GM18868 (cell line): ENCODE results near the gene PHACTR3.

Experiments used
- ATAC-seq: cut with Tn5 transposase; IDR thresholded peaks from one replicate; pipeline ENCODE4 v1.9.1; 2021; ENCODE audit warnings: mild to moderate bottlenecking, moderate library complexity; ENCODE audit not compliant: unreplicated experiment

PHACTR3 gene

DNA sequence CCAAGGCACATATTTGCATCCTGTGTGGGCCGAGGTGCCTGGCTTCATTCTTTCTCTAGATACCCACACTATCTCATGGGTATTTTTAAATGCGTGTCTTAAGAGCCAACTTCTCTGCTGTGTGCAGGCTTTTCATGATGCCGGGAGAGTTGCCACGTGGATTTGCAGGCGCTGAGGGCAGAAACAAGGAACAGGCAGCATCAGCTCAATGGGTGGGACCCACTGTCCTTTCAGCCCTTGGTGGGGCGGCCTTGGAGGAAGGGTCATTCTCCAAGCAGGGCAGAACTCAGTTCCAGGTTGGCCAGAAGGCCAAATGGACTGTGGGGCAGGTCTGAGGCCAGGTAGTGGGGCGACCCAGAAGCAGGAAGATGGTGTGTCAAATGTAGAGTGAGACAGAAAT lies 84.7 kb downstream of the PHACTR3 start:
- ATAC-seq = no peak

GRCh38 chr20:59690101-59690500 lies 85.8 kb downstream of the PHACTR3 start:
- no peak for ATAC-seq

DNA sequence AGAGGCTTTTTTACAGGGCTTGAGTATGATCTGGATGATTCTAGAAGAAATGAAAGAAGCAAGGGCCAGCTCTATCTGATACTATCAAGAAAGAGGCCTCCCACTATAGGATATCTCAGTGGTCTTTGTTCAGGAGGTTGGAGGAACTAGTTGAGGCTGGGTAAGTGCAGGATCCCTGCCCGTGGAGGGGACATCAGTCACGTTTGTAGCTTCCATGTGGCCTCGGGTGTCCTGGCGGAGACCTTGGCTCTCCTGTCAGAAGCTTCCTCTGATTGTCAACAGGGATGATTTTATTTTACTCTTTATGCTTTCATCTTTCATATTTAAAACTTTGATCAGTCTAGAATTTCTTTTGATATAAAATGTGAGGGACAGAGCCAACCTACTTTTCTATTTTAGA lies 86.6 kb downstream of the PHACTR3 start:
- no peak for ATAC-seq

DNA sequence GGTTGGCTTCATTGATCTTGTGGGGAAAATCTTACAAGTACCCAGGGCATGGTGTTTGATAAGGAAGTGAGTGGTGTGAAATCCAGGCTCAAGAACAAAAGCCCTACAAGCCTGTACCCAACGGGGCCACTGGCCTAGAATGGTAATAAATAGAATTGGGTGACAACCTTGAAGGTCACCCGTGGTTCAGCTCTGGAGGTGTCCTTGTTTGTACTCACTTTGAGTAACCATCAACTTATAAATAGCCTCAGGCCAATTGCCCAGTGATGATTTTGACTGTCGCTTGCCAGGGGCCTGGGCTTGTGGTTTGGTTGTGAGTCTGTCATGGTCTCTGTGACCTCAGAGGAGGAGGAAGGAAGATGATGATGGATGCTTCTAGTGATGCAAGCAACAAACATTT lies 87.8 kb downstream of the PHACTR3 start:
- no peak for ATAC-seq

GRCh38 chr20:59693587-59693986 lies 89.2 kb downstream of the PHACTR3 start:
- ATAC-seq = no peak

DNA sequence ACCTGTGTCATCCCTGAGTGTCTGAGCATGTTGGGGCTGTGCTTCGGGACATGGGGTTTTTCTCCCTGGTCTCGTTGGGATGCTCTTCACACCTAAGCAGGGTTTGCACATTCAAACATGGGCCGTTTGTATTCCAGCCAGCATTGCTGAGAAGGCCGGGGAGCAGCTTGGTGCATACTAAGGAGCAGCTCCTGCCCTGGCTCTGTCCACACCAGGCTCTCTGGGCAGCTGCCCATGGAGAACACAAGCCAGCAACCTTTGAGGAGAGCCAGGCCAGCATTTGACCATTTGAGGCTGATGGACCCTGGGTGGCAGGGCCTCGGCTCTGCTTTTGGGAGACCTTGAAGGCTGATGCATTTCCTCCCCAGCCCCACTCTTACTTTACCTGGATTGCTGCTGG lies 92.1 kb downstream of the PHACTR3 start:
- ATAC-seq = no peak

DNA sequence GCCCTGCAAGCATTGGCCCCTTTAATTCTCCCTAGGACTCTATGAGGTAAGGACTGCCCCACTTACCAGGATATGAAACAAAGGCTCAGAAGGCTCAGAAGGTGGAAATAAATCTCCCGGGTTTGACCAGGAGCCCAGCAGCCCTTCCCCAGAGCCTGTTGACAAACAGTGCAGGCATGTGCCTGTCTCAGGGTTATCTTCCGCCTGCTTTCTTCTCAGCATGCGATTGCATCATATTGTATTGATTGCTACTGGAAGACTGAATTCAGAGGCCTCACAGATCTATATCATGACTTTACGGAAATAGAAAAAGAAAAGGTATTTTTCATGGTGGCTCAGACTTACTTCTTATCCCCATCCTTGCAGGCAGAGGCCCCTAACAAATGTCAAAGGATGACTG lies 92.7 kb downstream of the PHACTR3 start:
- ATAC-seq = no peak

DNA sequence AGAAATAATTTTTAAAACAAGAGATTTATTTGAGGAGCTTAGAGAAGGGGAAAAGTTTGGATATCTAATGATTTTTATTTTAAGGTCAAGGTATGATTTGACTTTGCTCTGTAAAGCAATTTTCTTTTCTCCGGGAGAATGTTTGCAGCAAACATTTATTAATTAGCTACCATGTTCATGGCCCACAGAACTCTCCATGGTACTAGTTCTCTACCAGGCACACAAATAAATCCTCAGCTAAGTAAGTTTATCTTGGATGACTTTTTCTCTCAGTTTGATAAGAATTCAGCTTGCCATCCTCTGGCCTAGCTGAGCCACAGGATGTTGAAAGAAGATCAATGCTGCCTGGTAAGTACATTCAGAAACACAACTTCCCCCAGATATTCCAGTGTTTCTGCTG lies 94.3 kb downstream of the PHACTR3 start:
- no peak for ATAC-seq

DNA sequence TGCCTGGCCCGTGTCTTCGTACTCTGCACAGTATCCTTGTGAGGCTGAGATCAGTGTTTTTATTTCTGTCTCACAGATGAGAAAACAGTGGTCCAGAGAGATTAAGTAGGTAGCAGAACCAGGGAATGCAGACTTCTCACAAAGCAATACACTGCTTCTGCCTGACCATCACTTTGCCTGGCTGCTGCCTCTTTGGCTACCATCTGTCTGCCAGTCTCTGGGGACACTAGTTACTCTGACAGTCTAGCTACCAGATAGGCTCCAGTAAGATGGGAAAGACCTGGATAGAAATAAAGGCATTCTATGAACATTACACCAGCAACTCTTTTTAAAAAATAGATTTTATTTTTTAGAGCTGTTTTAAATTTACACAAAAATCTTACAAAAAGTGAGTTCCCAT lies 96.9 kb downstream of the PHACTR3 start:
- ATAC-seq = no peak

GRCh38 chr20:59703046-59703445 lies 98.7 kb downstream of the PHACTR3 start:
- no peak for ATAC-seq

DNA sequence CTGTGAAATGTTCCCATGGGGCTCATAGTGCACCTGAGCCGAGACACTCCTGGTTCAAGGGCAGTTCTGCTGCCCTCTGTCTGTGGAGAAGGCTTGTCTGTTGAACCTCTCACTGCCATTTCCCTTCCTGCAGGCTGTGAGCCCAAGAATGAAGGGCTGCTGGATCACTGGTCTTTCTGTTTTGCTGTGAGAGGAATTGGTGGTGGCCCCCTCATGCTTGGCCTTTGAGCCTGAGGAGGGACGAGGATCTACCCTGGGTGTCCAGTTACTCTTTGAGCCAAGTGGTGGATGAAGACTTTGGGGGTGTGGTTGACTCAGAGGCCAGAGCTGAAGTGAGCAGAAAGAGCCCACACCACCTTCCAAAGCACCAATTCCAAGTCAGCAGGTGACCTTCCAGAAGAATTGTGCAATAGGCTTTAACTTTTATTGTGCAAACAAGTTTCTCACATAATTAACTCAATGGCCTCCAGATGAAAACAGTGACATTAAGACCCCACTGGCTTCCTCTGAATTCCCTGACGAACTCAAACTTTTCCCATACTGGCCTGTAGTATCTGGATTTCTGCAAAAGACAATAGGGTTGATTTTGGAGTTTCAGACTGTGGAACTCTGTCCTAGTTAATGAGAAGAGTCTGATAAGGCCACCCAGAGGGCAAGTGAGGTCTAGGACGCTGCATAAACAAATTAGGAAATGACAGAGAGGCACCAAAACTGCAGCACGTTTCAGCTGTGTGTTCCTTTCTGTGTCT lies 101.5 kb downstream of the PHACTR3 start:
- no peak for ATAC-seq

DNA sequence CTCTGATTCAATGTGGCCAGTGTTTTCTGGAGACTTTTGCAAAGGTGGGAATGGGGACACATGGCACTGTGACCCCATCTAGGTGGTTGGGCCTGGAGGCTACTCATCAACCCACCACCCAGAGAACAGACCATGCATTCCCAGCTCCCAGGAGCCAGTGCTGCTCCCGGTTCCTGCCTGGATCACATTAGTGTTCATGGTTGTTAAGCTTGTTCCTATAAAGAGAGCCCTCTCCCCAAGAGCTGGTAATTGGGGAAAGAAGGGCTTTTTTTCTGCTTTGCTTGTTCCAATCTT lies 102.0 kb downstream of the PHACTR3 start:
- no peak for ATAC-seq

GRCh38 chr20:59708326-59708725 lies 104.0 kb downstream of the PHACTR3 start:
- ATAC-seq = no peak

DNA sequence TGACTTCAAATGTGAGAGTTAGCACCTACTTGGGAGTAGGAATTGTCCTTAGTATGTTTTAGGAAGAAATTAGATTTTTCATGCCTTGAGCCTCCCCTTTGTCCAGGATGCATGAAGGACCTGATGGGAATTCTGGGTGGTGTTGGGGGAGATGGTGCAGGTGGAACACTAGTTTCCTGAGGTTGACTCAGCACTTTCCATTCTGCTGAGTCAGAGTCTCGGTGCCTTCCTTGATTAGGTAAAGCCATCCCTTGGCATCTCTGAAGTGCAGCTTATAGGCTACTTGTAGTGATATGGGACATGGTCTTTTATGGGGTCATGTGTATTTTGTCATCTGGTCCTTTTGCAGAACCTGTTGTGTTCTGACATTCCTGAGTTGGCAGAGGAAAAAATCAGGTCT lies 105.3 kb downstream of the PHACTR3 start:
- no peak for ATAC-seq

GRCh38 chr20:59718071-59718470 lies 113.7 kb downstream of the PHACTR3 start:
- ATAC-seq = no peak

DNA sequence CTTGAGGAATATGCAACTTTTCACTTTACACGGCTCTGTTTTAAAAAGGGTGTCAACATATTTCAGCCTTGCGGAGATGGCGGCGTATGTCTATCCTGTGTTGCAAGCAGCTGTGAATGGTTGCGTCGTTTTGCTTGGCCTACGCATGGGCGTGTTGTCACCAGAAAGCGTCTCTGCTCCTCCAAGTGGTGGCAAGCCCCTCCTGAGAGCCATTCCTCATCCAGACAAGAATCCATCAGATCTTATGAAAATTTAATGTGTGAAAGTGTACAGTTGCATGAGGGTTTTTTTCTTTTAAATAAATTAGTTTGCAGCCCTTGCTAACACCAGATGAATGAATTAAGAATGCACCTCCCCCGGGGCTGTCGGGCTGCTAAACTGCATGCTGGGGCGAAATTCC lies 114.4 kb downstream of the PHACTR3 start:
- ATAC-seq = no peak

DNA sequence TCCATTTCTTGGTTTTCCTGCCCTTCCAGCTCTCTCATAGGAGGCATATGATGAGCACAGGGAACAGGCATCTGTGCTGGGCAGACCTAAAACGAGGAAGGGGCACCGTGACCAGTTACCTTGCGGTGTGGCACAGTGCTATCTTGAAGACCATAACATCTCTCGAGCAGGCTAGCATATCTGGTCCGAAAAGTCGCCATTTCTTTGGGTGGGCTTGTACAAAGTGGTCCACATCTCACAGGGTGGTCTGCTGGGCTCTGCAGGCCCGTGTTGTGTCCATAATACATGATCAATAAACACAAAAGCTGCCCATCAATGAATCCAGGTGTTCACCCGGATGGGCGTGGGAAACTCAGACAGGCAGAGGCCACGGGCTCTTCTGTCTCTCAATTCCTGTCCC lies 115.7 kb downstream of the PHACTR3 start:
- ATAC-seq = no peak

DNA sequence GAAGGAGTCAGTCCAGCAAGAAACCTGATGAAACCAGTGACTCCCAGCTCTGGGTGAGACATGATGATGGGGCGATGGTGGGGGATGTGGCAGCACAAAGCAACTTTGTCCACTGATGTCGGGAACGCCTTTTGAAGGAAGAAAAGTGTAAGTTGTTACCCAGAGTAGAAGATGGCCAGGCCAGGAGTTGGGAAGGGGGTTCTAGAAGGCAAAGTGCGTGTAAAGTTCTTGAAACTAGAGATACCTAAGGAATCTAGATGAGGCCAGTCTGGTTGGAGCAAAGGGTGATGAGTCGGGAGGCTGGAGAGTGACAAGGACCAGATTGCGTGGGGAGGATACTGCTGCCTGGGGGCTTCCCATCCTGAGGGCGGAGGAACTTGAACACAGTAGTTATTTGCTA lies 117.0 kb downstream of the PHACTR3 start:
- ATAC-seq = no peak

DNA sequence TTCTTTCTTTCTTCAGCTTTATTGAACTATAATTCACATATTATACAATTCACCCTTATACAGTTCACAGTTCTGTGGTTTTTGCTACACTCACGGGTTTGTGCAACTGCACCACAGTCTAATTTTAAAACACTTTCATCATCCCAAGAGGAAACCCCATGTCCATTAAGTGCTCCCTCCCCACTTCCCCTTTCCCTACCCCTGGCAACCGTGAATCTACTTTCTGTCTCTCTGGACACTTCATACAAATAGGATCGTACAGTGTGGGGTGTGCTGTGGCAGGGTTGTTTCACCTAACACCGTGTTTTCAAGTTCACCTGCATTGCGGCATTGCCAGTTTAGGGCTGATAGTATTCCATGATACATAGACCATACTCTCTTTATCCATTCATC lies 118.8 kb downstream of the PHACTR3 start:
- ATAC-seq = no peak

DNA sequence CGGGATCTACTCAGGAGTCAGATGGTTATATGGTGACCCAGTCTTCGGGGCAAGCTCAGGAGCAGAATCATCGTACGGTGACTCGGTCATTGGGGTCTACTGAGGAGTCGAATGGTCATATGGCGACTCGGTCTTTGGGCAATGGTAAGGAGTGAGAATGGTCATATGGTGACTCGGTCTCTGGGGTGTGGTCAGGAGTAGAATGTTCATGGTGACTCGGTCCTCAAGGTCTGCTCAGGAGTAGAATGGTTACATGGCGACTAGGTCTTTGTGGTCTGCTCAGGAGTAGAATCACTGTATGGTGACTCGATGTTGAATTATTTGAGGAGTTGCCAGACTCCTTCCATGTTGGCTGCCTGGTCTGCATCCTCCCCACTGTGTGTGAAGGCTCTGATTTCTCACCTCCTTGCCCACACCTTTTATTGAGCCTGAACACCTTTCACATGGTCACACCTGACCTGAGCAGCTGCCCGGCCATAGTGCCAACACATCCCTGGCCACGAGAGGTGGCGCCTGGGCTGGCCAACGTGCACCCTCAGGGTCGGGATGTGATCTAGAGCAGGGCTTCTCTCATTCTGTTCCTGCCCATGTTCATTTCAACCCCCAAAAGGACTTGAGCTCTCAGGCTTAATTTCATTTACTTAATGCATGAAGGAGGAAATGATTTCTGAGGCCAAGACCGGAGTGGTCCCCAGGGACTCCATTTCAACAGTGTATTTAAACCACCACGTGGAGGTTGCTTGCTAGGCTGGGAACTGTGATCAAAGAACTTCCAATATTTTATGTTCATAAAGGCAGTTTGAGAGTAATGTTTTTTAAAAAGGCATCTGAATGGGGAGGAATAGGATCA lies 119.5 kb downstream of the PHACTR3 start:
- ATAC-seq = no peak

DNA sequence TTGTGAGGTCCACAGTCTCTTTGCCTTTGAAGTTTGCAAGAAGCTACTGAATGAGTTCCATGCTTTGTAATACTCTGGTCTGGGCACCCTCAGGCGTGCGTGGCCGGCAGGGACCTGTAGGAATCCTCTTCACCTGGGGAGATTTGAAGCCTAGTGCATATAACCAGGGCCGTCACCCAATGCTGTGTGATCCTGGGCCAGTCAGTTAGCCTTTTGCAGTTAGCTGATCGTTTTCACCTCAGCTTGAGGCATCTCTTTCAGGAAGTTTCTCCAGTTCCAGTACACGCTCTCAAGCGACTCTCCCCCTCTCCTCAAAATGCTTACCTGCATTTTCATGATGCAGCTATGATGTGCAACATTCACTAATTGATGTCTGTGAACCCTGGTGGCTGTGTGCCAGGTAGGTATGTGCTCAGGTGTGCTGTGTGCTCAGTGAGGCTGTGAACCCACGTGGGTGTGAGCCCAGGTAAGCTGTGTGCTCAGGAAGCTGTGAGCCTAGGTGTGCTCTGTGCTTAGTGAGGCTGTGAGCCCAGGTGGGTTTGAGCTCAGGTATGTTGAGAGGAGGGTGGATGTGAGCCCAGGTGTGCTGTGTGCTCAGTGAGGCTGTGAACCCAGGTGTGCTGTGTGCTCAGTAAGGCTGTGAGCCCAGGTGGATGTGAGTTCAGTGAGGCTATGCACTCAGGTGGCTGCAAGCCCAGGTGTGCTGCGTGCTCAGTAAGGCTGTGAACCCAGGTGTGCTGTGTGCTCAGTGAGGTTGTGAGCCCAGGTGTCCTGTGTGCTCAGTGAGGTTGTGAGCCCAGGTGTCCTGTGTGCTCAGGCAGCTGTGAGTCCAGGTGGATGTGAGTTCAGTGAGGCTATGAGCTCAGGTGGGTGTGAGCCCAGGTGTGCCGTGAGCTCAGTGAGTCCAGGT lies 120.4 kb downstream of the PHACTR3 start:
- ATAC-seq = no peak
